Neutrophil (primary cell): ENCODE measurements around the gene GNA12.

Source experiments
- H3K27ac ChIP-seq: fragments of 200-600 bp; sonication (generic); 2 replicates; pipeline ENCODE4 v1.5.1; 2016; ENCODE audit warnings: mild to moderate bottlenecking, moderate library complexity
- H3K27me3 ChIP-seq: fragments of 200-600 bp; sonication (generic); 2 replicates; pipeline ENCODE4 v1.6.0; 2016; ENCODE audit warnings: mild to moderate bottlenecking
- H3K36me3 ChIP-seq: fragments of 200-600 bp; sonication (generic); 2 replicates; pipeline ENCODE4 v1.5.1; 2017
- H3K4me1 ChIP-seq, 2 experiments: fragments of 200-600 bp in 1 of 2; sonication (generic) in 1 of 2; 1 replicate in 1 of 2; 2 replicates in 1 of 2; pipeline versions ENCODE4 v1.5.1 to v1.6.1; 2013 to 2016; ENCODE audit warnings: low read depth in 1 of 2, low read length in 1 of 2, mild to moderate bottlenecking in 1 of 2, moderate library complexity in 1 of 2; ENCODE audit not compliant: control insufficient read depth in 1 of 2, insufficient read depth in 1 of 2
- H3K4me3 ChIP-seq, 2 experiments: fragments of 200-600 bp in 1 of 2; sonication (generic) in 1 of 2; 1 replicate in 1 of 2; 2 replicates in 1 of 2; pipeline ENCODE4 v1.5.1; 2013 to 2016; ENCODE audit warnings: low read depth in 1 of 2, low read length in 1 of 2, mild to moderate bottlenecking in 1 of 2, moderate library complexity in 1 of 2
- H3K9me3 ChIP-seq: fragments of 200-600 bp; sonication (generic); 2 replicates; pipeline ENCODE4 v1.5.1; 2016
- CTCF ChIP-seq: fragments of 200-600 bp; sonication (generic); IDR thresholded peaks from 2 replicates; pipeline ENCODE4 v1.5.1; 2016; ENCODE audit warnings: antibody characterized with exemption

GNA12 gene

DNA sequence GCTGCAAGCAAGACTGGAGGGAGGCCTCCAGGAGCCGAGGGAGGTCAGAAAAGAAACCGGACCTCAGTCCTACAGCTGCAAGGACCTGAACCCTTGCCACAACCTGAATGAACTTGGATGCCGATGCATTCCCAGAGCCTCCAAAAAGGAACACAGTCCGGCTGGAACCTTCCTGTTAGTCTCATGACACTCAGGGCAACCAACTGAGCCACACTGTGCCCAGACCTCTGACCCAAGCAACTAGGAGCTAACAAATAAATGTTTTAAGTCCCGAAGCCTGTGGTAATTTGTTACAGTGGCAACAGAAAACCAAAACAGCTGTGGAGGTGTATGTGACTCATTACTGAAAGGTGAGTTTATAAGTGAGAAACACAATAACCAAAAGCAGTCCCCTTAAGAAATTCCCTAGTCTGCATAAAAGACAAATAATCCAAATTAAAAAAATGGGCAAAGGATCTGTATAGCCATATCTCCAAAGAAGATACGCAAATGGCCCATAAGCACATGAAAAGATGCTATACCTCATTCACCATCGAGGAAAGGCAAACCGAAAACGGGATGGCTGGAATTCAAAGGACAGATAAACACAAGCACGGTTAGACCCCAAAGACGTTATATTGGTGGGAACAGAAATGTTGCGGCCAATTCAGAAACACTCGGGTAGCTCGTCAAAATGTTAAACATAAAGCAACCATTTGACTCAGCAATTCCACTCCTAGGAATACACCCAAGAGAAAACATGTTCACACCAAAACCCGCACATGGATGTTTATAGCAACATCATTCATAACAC is 24.8 kb downstream of the GNA12 start:
- H3K4me1 ChIP-seq, result peaks cover 0 to 5% of the 10 kb centered on the region in 2 experiments
- no peaks in the 10 kb centered on the region for H3K27me3 ChIP-seq
- no peak for TF ChIP-seq CTCF
- no peaks in the 10 kb centered on the region for H3K9me3 ChIP-seq
- no peak overlapping the region for H3K4me3 ChIP-seq
- no peaks in the 10 kb centered on the region for H3K36me3 ChIP-seq
- H3K27ac ChIP-seq, result no peak overlapping the region

DNA sequence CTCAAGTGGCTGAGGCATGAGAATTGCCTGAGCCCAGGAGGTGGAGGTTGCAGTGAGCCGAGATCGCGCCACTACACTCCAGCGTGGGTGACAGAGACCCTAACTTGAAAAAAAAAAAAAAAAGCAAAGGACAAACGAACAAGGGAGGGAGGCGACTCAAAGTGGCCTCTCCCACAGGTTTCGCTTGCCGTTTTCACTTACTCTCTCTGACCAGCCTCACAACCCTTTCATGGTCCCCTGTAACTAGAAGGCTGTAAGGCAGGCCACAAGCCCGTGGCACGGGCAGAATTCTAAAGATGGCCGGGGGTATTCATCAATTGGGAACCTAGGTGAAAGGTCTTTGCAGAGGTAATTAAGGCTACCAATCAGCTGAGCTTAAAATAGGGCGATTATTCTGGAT is 25.5 kb downstream of the GNA12 start:
- Histone ChIP-seq H3K9me3 (no peaks in the 10 kb centered on the region), H3K27me3 (no peaks in the 10 kb centered on the region), H3K27ac (no peak overlapping the region), H3K4me3 (no peak overlapping the region), H3K36me3 (no peaks in the 10 kb centered on the region), H3K4me1 (peaks cover 3 to 7% of the 10 kb centered on the region in 2 experiments)
- TF ChIP-seq CTCF, result no peak

DNA sequence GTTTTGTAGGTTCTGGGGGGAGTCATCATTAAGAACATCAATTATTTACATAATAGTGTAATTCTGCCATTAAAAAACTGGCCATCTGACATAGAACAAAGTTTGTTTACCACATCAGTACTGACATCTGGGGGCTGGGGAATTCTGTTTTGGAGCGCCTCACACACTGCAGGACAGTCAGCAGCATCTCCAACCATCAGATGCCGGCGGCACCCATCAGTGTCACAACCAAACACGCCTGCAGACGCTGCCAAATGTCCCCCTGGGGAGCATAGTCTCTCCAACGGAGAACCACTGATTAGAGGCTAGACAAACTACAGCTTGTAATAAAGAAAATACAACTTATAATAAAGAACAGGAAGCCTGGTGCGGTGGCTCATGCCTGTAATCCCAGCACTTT is 26.0 kb downstream of the GNA12 start:
- Histone ChIP-seq H3K36me3 (no peaks in the 10 kb centered on the region), H3K4me1 (peaks cover 8 to 12% of the 10 kb centered on the region in 2 experiments), H3K9me3 (no peaks in the 10 kb centered on the region), H3K27me3 (no peaks in the 10 kb centered on the region), H3K27ac (no peak overlapping the region), H3K4me3 (no peak overlapping the region)
- no peak for TF ChIP-seq CTCF

DNA sequence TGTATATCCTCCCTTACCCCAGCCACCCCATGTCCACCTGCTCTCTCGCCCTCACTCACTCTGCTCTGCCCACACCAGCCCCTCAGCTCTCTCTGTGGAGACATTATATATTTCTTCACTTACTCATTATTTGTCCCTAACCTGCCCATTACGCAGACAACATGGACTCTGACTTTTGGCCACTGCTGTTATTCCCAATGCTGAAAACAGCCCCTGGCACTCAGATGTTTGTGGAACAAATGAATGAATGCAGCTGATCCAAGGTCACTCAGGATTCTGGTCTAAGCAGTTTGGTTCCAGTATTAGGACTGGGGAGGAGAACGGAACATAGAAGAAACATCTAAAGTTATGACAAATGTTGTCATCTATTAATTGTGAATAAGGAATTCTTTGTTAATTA is 26.7 kb downstream of the GNA12 start:
- Histone ChIP-seq H3K36me3 (no peaks in the 10 kb centered on the region), H3K4me1 (peaks cover 8 to 12% of the 10 kb centered on the region in 2 experiments), H3K9me3 (no peaks in the 10 kb centered on the region), H3K4me3 (no peak overlapping the region), H3K27me3 (no peaks in the 10 kb centered on the region), H3K27ac (no peak overlapping the region)
- TF ChIP-seq CTCF, result no peak

DNA sequence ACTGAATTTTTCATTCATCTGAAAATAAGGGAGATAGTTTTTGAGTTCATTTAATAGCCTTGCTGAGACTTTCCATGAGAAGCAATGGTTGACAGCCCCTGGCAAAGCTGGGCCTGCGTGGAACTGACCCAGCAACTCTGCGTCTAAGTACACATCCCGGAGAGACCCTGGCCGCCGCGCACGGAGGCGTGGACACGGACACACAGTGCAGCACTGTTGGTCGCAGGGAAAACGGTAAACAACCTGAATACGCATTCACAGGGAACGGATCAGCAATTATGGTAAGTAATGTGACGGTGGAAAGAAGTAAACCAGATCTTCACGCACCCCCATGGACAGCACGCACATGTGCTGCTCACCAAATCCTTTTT is 28.2 kb downstream of the GNA12 start:
- no peaks in the 10 kb centered on the region for H3K9me3 ChIP-seq
- no peak overlapping the region for H3K27ac ChIP-seq
- no peak overlapping the region for H3K4me3 ChIP-seq
- peaks cover 17% of the 10 kb centered on the region in 2 experiments for H3K4me1 ChIP-seq
- H3K27me3 ChIP-seq, result no peaks in the 10 kb centered on the region
- TF ChIP-seq CTCF, result no peak
- H3K36me3 ChIP-seq, result no peaks in the 10 kb centered on the region
